ENCODE results near the gene CHM. TPM values are rescaled to one million over a fixed set of nuclear protein-coding genes. Genes with fewer than 3 reads are reported as not detected.

Gene CHM
- total and polyA plus RNA-seq, 2 experiments from 2014 or later: 19.0 to 19.1 TPM

GRCh38 chrX:85903692-85904471 is 143.5 kb downstream of the CHM start:
- Mint-ChIP-seq H3K27me3 (ENCODE audit: insufficient read depth, low read depth, poor library complexity) (no peaks in the 10 kb centered on the region), H3K36me3 (ENCODE audit: low read depth) (no peaks in the 10 kb centered on the region), H3K4me3 (no peak overlapping the region), H3K27ac (peak overlapping the region; percentile 65; the same call in 1 of the 2 replicates), H3K4me1 (peaks cover 6% of the 10 kb centered on the region; the same call in 2 of the 3 replicates), H3K9me3 (no peaks in the 10 kb centered on the region)
- Histone ChIP-seq H3F3A (replicated peaks; ENCODE audit: low read depth) (no peaks in the 10 kb centered on the region), H3K9me2 (ENCODE audit: insufficient read depth) (no peaks in the 10 kb centered on the region), H3K27me3 (ENCODE audit: insufficient read depth) (no peaks in the 10 kb centered on the region), H4K20me1 (replicated peaks; ENCODE audit: insufficient read depth) (no peaks in the 10 kb centered on the region), H3K4me2 (no peak overlapping the region), H3K4me3 (no peak overlapping the region), H3K4me1 (ENCODE audit: insufficient read depth) (no peaks in the 10 kb centered on the region; the same call in 1 of the 2 replicates), H2AFZ (no peak overlapping the region), H3K79me2 (replicated peaks; ENCODE audit: insufficient read depth) (no peaks in the 10 kb centered on the region), H3K27ac (ENCODE audit: low read depth) (no peak overlapping the region), H3K36me3 (ENCODE audit: insufficient read depth) (no peaks in the 10 kb centered on the region)
- no peak for ATAC-seq
- TF ChIP-seq EZH2phosphoT487 (IDR thresholded peaks at IDR 0.05; ENCODE audit: unreplicated experiment): no peak
- no peak for TF ChIP-seq CREB1 (CRISPR knock-in tag; IDR thresholded peaks at IDR 0.05; ENCODE audit: low read depth)
- TF ChIP-seq, protein P1, sequence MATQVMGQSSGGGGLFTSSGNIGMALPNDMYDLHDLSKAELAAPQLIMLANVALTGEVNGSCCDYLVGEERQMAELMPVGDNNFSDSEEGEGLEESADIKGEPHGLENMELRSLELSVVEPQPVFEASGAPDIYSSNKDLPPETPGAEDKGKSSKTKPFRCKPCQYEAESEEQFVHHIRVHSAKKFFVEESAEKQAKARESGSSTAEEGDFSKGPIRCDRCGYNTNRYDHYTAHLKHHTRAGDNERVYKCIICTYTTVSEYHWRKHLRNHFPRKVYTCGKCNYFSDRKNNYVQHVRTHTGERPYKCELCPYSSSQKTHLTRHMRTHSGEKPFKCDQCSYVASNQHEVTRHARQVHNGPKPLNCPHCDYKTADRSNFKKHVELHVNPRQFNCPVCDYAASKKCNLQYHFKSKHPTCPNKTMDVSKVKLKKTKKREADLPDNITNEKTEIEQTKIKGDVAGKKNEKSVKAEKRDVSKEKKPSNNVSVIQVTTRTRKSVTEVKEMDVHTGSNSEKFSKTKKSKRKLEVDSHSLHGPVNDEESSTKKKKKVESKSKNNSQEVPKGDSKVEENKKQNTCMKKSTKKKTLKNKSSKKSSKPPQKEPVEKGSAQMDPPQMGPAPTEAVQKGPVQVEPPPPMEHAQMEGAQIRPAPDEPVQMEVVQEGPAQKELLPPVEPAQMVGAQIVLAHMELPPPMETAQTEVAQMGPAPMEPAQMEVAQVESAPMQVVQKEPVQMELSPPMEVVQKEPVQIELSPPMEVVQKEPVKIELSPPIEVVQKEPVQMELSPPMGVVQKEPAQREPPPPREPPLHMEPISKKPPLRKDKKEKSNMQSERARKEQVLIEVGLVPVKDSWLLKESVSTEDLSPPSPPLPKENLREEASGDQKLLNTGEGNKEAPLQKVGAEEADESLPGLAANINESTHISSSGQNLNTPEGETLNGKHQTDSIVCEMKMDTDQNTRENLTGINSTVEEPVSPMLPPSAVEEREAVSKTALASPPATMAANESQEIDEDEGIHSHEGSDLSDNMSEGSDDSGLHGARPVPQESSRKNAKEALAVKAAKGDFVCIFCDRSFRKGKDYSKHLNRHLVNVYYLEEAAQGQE (IDR thresholded peaks at IDR 0.05; ENCODE audit: unreplicated experiment): no peak
- no peak for TF ChIP-seq ZNF462 (CRISPR knock-in tag; IDR thresholded peaks at IDR 0.05)
- no peak for TF ChIP-seq STAT1 (IDR thresholded peaks at IDR 0.05; ENCODE audit: unreplicated experiment)
- no peak for TF ChIP-seq CTCF (conservative IDR thresholded peaks at IDR 0.05; ENCODE audit: low read depth in 2 of 2)
- TF ChIP-seq ETS1 (IDR thresholded peaks at IDR 0.05): no peak
- TF ChIP-seq POLR2AphosphoS5 (IDR thresholded peaks at IDR 0.05; ENCODE audit: low read depth): no peak
- TF ChIP-seq EZH2 (IDR thresholded peaks at IDR 0.05; ENCODE audit: low read depth, unreplicated experiment): no peak
- no peak for TF ChIP-seq ZNF114 (CRISPR knock-in tag; IDR thresholded peaks at IDR 0.05)
- no peak for TF ChIP-seq JUNB (IDR thresholded peaks at IDR 0.05; ENCODE audit: unreplicated experiment)
- no peak for TF ChIP-seq NANOG (IDR thresholded peaks at IDR 0.05; ENCODE audit: borderline replicate concordance)
- TF ChIP-seq ZNF331 (CRISPR knock-in tag; IDR thresholded peaks at IDR 0.05; ENCODE audit: low read depth): no peak
- DNase-seq (ENCODE audit: low spot score): no peak
